Thymus (tissue), 14 donors: Measurements from ENCODE around the gene TMED9. TPM values are rescaled to one million over a fixed set of nuclear protein-coding genes. Genes with fewer than 3 reads are reported as not detected.
A peak's percentile ranks its signal among the peaks of the same experiment; 100 is the strongest.

Experiments
- DNase-seq, 9 donors: peaks; one replicate each; pipeline ENCODE4 v3.0.0-alpha.2; 2013; ENCODE audit warnings: low spot score in 9 of 9, low read depth in 6 of 9, missing footprints in 1 of 9
- H3K27ac ChIP-seq, 2 donors: one replicate each; pipeline ENCODE4 v1.5.1; 2013; ENCODE audit warnings: control low read depth in 1 of 2, low read depth in 1 of 2, low read length in 1 of 2, mild to moderate bottlenecking in 1 of 2, moderate library complexity in 1 of 2
- H3K27me3 ChIP-seq, 2 donors: one replicate each; pipeline ENCODE4 v1.5.1; 2013; ENCODE audit warnings: low read length in 1 of 2; ENCODE audit not compliant: control insufficient read depth in 2 of 2, insufficient read depth in 1 of 2
- H3K36me3 ChIP-seq, 2 donors: one replicate each; pipeline ENCODE4 v1.5.1; 2013; ENCODE audit warnings: low read length in 1 of 2, mild to moderate bottlenecking in 1 of 2, moderate library complexity in 1 of 2; ENCODE audit not compliant: control insufficient read depth in 2 of 2, insufficient read depth in 2 of 2
- H3K4me1 ChIP-seq, 2 donors: one replicate each; pipeline ENCODE4 v1.5.1; 2013; ENCODE audit warnings: low read length in 2 of 2; ENCODE audit not compliant: control insufficient read depth in 2 of 2, insufficient read depth in 2 of 2
- H3K4me3 ChIP-seq, 2 donors: one replicate each; pipeline ENCODE4 v1.5.1; 2013; ENCODE audit warnings: low read length in 2 of 2, control low read depth in 1 of 2, mild to moderate bottlenecking in 1 of 2
- H3K9me3 ChIP-seq, 2 donors: one replicate each; pipeline ENCODE4 v1.5.1; 2013; ENCODE audit warnings: low read length in 1 of 2, mild to moderate bottlenecking in 1 of 2; ENCODE audit not compliant: control insufficient read depth in 2 of 2, insufficient read depth in 1 of 2
- WGBS: extraction: QIAGEN DNeasy Blood & Tissue Kit; methylation state at CpG from one replicate; pipeline ENCODE4 v1.1.7; 2013; 5-methylcytosine and 5-hydroxymethylcytosine counted together
- long read RNA-seq, 10 donors: transcript quantifications; one replicate each; lab custom pipeline, GENCODE V29; 2026
- polyA plus RNA-seq: library from polyadenylated mRNA; stranded (reverse); fragments of 200-250 nt; gene quantifications from one replicate; pipeline ENCODE4 v1.2.3, GENCODE V29; 2013
- total RNA-seq: library from RNA; stranded (reverse); fragments of 120-200 nt; gene quantifications from one replicate; pipeline ENCODE4 v1.2.4, GENCODE V29; 2013
- donor health status: healthy.

Gene TMED9
- total RNA-seq (37.9 TPM), polyA plus RNA-seq (104 TPM)
- long read RNA-seq, donor 1, partial matches to known transcripts = 0 of 4 reads
- long read RNA-seq, donor 1, other reads (novel, unspliced or antisense) = 0 of 4 reads
- long read RNA-seq, donor 2 = 0 reads
- long read RNA-seq, donor 3, transcript TMED9-201 (5 exons, 1,473 nt) = major isoform, 80 of 169 reads
- long read RNA-seq, donor 3, partial matches to known transcripts = 82 of 169 reads
- long read RNA-seq, donor 3, other reads (novel, unspliced or antisense) = 0 of 169 reads
- long read RNA-seq, donor 4, transcript TMED9-201 (5 exons, 1,473 nt) = major isoform, 26 of 56 reads
- long read RNA-seq, donor 4, partial matches to known transcripts = 30 of 56 reads
- long read RNA-seq, donor 4, other reads (novel, unspliced or antisense) = 0 of 56 reads
- long read RNA-seq, donor 5, transcript TMED9-201 (5 exons, 1,473 nt) = major isoform, 106 of 113 reads
- long read RNA-seq, donor 5, transcript TMED9-206 (4 exons, 772 nt) = minor isoform, 6 of 113 reads
- long read RNA-seq, donor 5, partial matches to known transcripts = 0 of 113 reads
- long read RNA-seq, donor 5, other reads (novel, unspliced or antisense) = 0 of 113 reads
- long read RNA-seq, donor 6, transcript TMED9-201 (5 exons, 1,473 nt) = major isoform, 65 of 71 reads
- long read RNA-seq, donor 6, partial matches to known transcripts = 0 of 71 reads
- long read RNA-seq, donor 6, other reads (novel, unspliced or antisense) = 0 of 71 reads
- long read RNA-seq, donor 7, transcript TMED9-201 (5 exons, 1,473 nt) = major isoform, 41 of 98 reads
- long read RNA-seq, donor 7, partial matches to known transcripts = 57 of 98 reads
- long read RNA-seq, donor 7, other reads (novel, unspliced or antisense) = 0 of 98 reads
- long read RNA-seq, donor 8, transcript TMED9-201 (5 exons, 1,473 nt) = major isoform, 31 of 32 reads
- long read RNA-seq, donor 8, partial matches to known transcripts = 0 of 32 reads
- long read RNA-seq, donor 8, other reads (novel, unspliced or antisense) = 0 of 32 reads
- long read RNA-seq, donor 9, transcript TMED9-201 (5 exons, 1,473 nt) = major isoform, 38 of 69 reads
- long read RNA-seq, donor 9, partial matches to known transcripts = 28 of 69 reads
- long read RNA-seq, donor 9, other reads (novel, unspliced or antisense) = 0 of 69 reads
- long read RNA-seq, donor 10, transcript TMED9-201 (5 exons, 1,473 nt) = major isoform, 32 of 33 reads
- long read RNA-seq, donor 10, partial matches to known transcripts = 0 of 33 reads
- long read RNA-seq, donor 10, other reads (novel, unspliced or antisense) = 0 of 33 reads

GRCh38 chr5:177592010-177592834 is at the start of gene TMED9:
Gene TMED9, plus strand, starts transcription at chr5:177592203. Its CDS starts 12 bp downstream, at chr5:177592215.
- Histone ChIP-seq H3K27ac (peak within 1 kb of the TSS; percentile 55 to 80), H3K36me3 (peaks cover 36 to 37% of the 10 kb centered on the region in 2 donors), H3K4me1 (peaks cover 8 to 16% of the 10 kb centered on the region in 2 donors), H3K27me3 (peaks cover 5 to 23% of the 10 kb centered on the region in 2 donors), H3K9me3 (no peaks in the 10 kb centered on the region), H3K4me3 (peak within 1 kb of the TSS; percentile 77 to 98)
- under 1% methylated on average over 71 of the region's 71 CpGs for WGBS
- peak; percentile 45 to 90 (median 78) for DNase-seq

- no peak for DNase-seq
- no peak overlapping the region for H3K27ac ChIP-seq
- peaks cover 0 to 3% of the 10 kb centered on the region in 2 donors for H3K4me1 ChIP-seq
These were observed 49.1 kb upstream of the TMED9 start for GRCh38 chr5:177542816-177543465.

DNA sequence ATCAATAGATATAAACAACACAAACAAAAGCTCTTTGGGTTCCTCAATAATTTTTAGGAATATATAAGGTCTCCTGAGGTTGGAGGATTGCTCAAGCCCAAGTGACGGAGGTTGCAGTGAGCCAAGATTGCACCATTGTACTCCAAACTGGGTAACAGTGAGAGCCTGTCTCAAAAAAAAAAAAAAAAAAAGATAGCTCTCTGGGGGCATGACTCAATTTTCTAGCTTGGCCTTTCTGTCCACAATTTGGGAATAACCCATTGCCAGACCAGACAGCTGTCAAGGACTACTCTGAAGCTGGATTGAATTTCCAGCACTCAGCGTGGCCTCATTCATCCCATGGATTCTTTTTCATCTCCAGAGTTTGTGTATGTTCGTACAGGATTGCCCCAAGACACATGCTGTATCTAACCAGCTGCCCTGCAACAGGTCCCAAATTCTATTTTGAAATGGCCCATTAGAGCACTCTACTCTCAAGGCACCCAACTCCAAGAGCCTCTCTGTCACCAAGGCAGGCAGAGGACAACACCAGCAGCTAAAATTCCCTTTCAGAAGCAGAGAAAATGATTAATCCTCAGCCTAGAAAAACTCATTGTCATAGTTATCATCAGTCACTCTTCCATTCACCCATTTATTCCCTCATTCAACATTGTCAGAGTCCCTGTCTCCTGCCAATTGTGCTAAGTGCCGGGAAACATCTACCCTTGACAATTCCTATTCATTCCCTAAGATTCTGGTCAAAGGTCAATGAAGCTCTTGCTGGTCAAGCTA is 46.3 kb upstream of the TMED9 start:
- WGBS = 91% methylated on average over 4 of the region's 4 CpGs
- DNase-seq = no peak
- Histone ChIP-seq H3K27me3 (no peaks in the 10 kb centered on the region), H3K27ac (peak overlapping the region in 1 of 2 donors; percentile 56), H3K4me1 (peaks cover 0 to 3% of the 10 kb centered on the region in 2 donors), H3K4me3 (no peak overlapping the region), H3K9me3 (no peaks in the 10 kb centered on the region), H3K36me3 (peaks cover 3 to 28% of the 10 kb centered on the region in 2 donors)

More at GRCh38 chr5:177542816-177543465, 49.1 kb upstream of the TMED9 start:
- H3K4me3 ChIP-seq = no peak overlapping the region
- peaks cover 11 to 30% of the 10 kb centered on the region in 2 donors for H3K36me3 ChIP-seq
- H3K9me3 ChIP-seq = no peaks in the 10 kb centered on the region
- WGBS = 98% methylated on average over 4 of the region's 4 CpGs
- no peaks in the 10 kb centered on the region for H3K27me3 ChIP-seq

DNA sequence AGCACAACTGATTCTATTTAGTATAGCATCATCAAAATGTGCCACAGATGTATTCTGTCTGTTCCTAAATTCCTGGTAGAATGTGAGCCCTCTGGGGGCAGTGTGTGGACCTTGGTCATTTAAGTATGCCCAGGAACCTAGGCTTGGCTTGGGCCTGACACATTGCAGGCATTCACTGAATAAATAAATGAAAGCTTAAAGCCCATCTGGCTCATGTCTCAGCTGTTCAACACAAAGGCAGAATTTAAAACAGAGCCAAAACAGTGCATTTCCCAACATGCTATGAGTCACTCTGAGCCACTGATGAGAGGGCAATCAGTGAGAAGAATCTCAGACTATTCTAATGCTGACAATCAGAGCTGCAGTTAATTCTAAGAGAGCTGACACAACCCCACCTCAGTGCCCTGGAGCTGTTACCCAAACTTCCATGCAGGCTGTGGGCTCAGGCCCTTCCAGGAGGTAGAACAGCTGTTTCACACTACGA is 45.7 kb upstream of the TMED9 start:
- H3K4me3 ChIP-seq = no peak overlapping the region
- DNase-seq = no peak
- H3K27me3 ChIP-seq = no peaks in the 10 kb centered on the region
- no peak overlapping the region for H3K27ac ChIP-seq
- 98% methylated on average over 1 of the region's 1 CpG for WGBS
- H3K36me3 ChIP-seq = peaks cover 3 to 31% of the 10 kb centered on the region in 2 donors
- H3K9me3 ChIP-seq = no peaks in the 10 kb centered on the region
- H3K4me1 ChIP-seq = peaks cover 0 to 3% of the 10 kb centered on the region in 2 donors

GRCh38 chr5:177547736-177548135 is 44.3 kb upstream of the TMED9 start:
- no peak for DNase-seq
- Histone ChIP-seq H3K36me3 (peaks cover 8 to 39% of the 10 kb centered on the region in 2 donors), H3K27ac (no peak overlapping the region), H3K27me3 (no peaks in the 10 kb centered on the region), H3K4me3 (no peak overlapping the region), H3K4me1 (peaks cover under 1 to 6% of the 10 kb centered on the region in 2 donors), H3K9me3 (no peaks in the 10 kb centered on the region)
- WGBS = over 99% methylated on average over 3 of the region's 3 CpGs

DNA sequence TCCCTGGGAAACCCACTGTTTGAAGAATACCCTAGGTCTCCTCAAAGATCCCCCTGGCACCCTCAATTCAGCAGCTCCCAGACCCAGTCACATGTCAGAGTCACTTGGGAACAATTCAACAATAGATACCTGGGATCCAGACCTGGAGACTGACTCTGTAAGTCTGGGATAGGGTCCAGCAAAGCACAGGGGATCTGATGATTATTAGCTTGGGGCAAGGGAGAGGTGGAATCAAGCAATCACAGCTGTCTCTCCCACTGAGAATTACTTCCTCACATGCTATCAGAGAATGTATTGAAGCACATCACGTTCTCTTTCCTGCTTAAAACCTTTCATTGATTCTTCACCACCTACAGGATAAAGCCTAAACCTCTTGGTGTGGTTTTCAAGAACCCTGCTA is 43.5 kb upstream of the TMED9 start:
- WGBS = 96% methylated on average over 1 of the region's 1 CpG
- Histone ChIP-seq H3K4me1 (peaks cover 8 to 14% of the 10 kb centered on the region in 2 donors), H3K9me3 (no peaks in the 10 kb centered on the region), H3K27ac (no peak overlapping the region), H3K27me3 (no peaks in the 10 kb centered on the region), H3K36me3 (peaks cover 8 to 39% of the 10 kb centered on the region in 2 donors), H3K4me3 (no peak overlapping the region)
- no peak for DNase-seq

- Histone ChIP-seq H3K9me3 (no peaks in the 10 kb centered on the region), H3K27ac (no peak overlapping the region), H3K36me3 (peaks cover 8 to 39% of the 10 kb centered on the region in 2 donors), H3K27me3 (no peaks in the 10 kb centered on the region), H3K4me3 (no peak overlapping the region), H3K4me1 (peaks cover 9 to 21% of the 10 kb centered on the region in 2 donors)
- no peak for DNase-seq
- WGBS = 98% methylated on average over 1 of the region's 1 CpG
These were observed 41.9 kb upstream of the TMED9 start for GRCh38 chr5:177550122-177550521.
